Measurements from ENCODE around the gene COL20A1. TPM values are rescaled to one million over a fixed set of nuclear protein-coding genes. Genes with fewer than 3 reads are reported as not detected.
"Not testable (repeated sequence)": the region's sequence is repeated elsewhere in the genome, so short reads cannot be mapped to it uniquely, and the experiment has no call there.

The COL20A1 gene
- polyA plus RNA-seq, 3 donors: 0.42 to 0.65 (median 0.46) TPM

GRCh38 chr20:63329331-63330083 lies 36.5 kb downstream of the COL20A1 start:
- DNase-seq (ENCODE audit: low read depth in 3 of 3, low spot score in 2 of 3): no peak

GRCh38 chr20:63330084-63330760 lies 37.2 kb downstream of the COL20A1 start:
- no peak for DNase-seq (ENCODE audit: low read depth in 3 of 3, low spot score in 2 of 3)

GRCh38 chr20:63330940-63331339 lies 38.0 kb downstream of the COL20A1 start:
- DNase-seq (ENCODE audit: low read depth in 3 of 3, low spot score in 2 of 3): no peak

GRCh38 chr20:63331741-63332400 lies 38.9 kb downstream of the COL20A1 start:
- no peak for DNase-seq (ENCODE audit: low read depth in 3 of 3, low spot score in 2 of 3)

GRCh38 chr20:63332488-63333240 lies 39.7 kb downstream of the COL20A1 start:
- no peak for DNase-seq (ENCODE audit: low read depth in 3 of 3, low spot score in 2 of 3)

- no peak for DNase-seq (ENCODE audit: low read depth in 3 of 3, low spot score in 2 of 3)
Measured at GRCh38 chr20:63333241-63333836, 40.4 kb downstream of the COL20A1 start.

GRCh38 chr20:63334356-63334755 lies 41.4 kb downstream of the COL20A1 start:
- DNase-seq (ENCODE audit: low read depth in 3 of 3, low spot score in 2 of 3): no peak

- not testable (repeated sequence) for DNase-seq (ENCODE audit: low read depth in 3 of 3, low spot score in 2 of 3)
Measured at GRCh38 chr20:63335060-63335459, 42.1 kb downstream of the COL20A1 start.

- DNase-seq (ENCODE audit: low read depth in 3 of 3, low spot score in 2 of 3): no peak
Measured at GRCh38 chr20:63335711-63336110, 42.7 kb downstream of the COL20A1 start.

- DNase-seq (ENCODE audit: low read depth in 3 of 3, low spot score in 2 of 3): no peak
Measured at GRCh38 chr20:63336232-63336752, 43.3 kb downstream of the COL20A1 start.

- DNase-seq (ENCODE audit: low read depth in 3 of 3, low spot score in 2 of 3): no peak
Measured at GRCh38 chr20:63337786-63338420, 44.9 kb downstream of the COL20A1 start.

- not testable (repeated sequence) for DNase-seq (ENCODE audit: low read depth in 3 of 3, low spot score in 2 of 3)
Measured at GRCh38 chr20:63339154-63340094, 46.4 kb downstream of the COL20A1 start.

GRCh38 chr20:63340158-63340688 lies 47.2 kb downstream of the COL20A1 start:
- DNase-seq (ENCODE audit: low read depth in 3 of 3, low spot score in 2 of 3): not testable (repeated sequence)

- no peak for DNase-seq (ENCODE audit: low read depth in 3 of 3, low spot score in 2 of 3)
Measured at GRCh38 chr20:63342561-63343459, 49.8 kb downstream of the COL20A1 start.

- DNase-seq (ENCODE audit: low read depth in 3 of 3, low spot score in 2 of 3): no peak
Measured at GRCh38 chr20:63343460-63344445, 50.8 kb downstream of the COL20A1 start.
